ENCODE data around the gene XIRP1.

GRCh38 chr3:39232859-39233258 lies 40.5 kb upstream of the XIRP1 start:
- TF ChIP-seq TAF1 (IDR thresholded peaks at IDR 0.05; ENCODE audit: low read depth, low read length) = no peak
- TF ChIP-seq POLR2A (IDR thresholded peaks at IDR 0.05; ENCODE audit: low read depth, low read length) = no peak
- TF ChIP-seq POLR2AphosphoS5 (IDR thresholded peaks at IDR 0.05; ENCODE audit: low read depth, low read length) = no peak

All from GM12891 (cell line).